SU-DHL-6 (cell line): ENCODE measurements around the gene MYO10.

Experiments used
- CTCF ChIP-seq: fragments of 200-600 bp; sonication (generic); IDR thresholded peaks from one replicate; pipeline ENCODE4 v1.5.1; 2017; ENCODE audit warnings: antibody characterized with exemption, mild to moderate bottlenecking, low read length, moderate library complexity; ENCODE audit not compliant: insufficient read depth, poor library complexity, severe bottlenecking
- EZH2phosphoT487 ChIP-seq: fragments of 200-600 bp; sonication (generic), shearing (Covaris generic); conservative IDR thresholded peaks from 2 replicates; pipeline ENCODE4 v1.6.1; 2018; ENCODE audit warnings: mild to moderate bottlenecking, antibody characterized with exemption, low read length, moderate library complexity, mixed read lengths

- TF ChIP-seq CTCF = no peak
- TF ChIP-seq EZH2phosphoT487 = no peak
These were observed 73.3 kb downstream of the MYO10 start for GRCh38 chr5:16862777-16863176.
